Liver (tissue), 9 donors: ENCODE data around the gene BBS10. TPM values are rescaled to one million over a fixed set of nuclear protein-coding genes. Genes with fewer than 3 reads are reported as not detected.

ENCODE experiments used
- DNase-seq: peaks from one replicate; pipeline ENCODE4 v3.0.0-alpha.2; 2017; ENCODE audit warnings: low spot score
- H3K27ac ChIP-seq, 2 donors: one replicate each; pipeline ENCODE4 v1.7.0; 2013; ENCODE audit warnings: inconsistent platforms in 2 of 2, low read length in 2 of 2, control low read depth in 1 of 2, low read depth in 1 of 2, mild to moderate bottlenecking in 1 of 2
- H3K27me3 ChIP-seq, 4 donors: one replicate each; pipeline versions ENCODE4 v1.6.1 to v1.7.0; 2013; ENCODE audit warnings: low read length in 3 of 4, inconsistent platforms in 1 of 4, mild to moderate bottlenecking in 1 of 4, moderate library complexity in 1 of 4; ENCODE audit not compliant: control insufficient read depth in 4 of 4, insufficient read depth in 4 of 4
- H3K36me3 ChIP-seq, 4 donors: one replicate each; pipeline versions ENCODE4 v1.6.1 to v1.7.0; 2013; ENCODE audit warnings: low read length in 3 of 4, mild to moderate bottlenecking in 3 of 4, low read depth in 1 of 4, moderate library complexity in 1 of 4; ENCODE audit not compliant: control insufficient read depth in 4 of 4, insufficient read depth in 3 of 4
- H3K4me1 ChIP-seq, 4 donors: one replicate each; pipeline versions ENCODE4 v1.6.1 to v1.7.0; 2013; ENCODE audit warnings: low read length in 3 of 4, mild to moderate bottlenecking in 3 of 4, moderate library complexity in 1 of 4; ENCODE audit not compliant: control insufficient read depth in 4 of 4, insufficient read depth in 4 of 4
- H3K4me3 ChIP-seq, 3 donors: one replicate each; pipeline versions ENCODE4 v1.6.1 to v1.7.0; 2013; ENCODE audit warnings: low read length in 3 of 3, control low read depth in 1 of 3, low read depth in 1 of 3, mild to moderate bottlenecking in 1 of 3
- H3K9ac ChIP-seq, 2 donors: one replicate each; pipeline ENCODE4 v1.7.0; 2013; ENCODE audit warnings: low read length in 2 of 2, mild to moderate bottlenecking in 2 of 2, moderate library complexity in 2 of 2, control low read depth in 1 of 2, low read depth in 1 of 2
- H3K9me3 ChIP-seq, 4 donors: one replicate each; pipeline versions ENCODE4 v1.6.1 to v1.7.0; 2013; ENCODE audit warnings: low read length in 3 of 4; ENCODE audit not compliant: control insufficient read depth in 4 of 4
- CTCF ChIP-seq: fragments of 150-350 bp; IDR thresholded peaks from 2 replicates; pipeline ENCODE4 v1.5.1; 2017; ENCODE audit warnings: improper control_type of control experiment, low read depth, low read length; ENCODE audit not compliant: missing input control
- FOXA1 ChIP-seq: IDR thresholded peaks from 2 replicates; pipeline ENCODE4 v1.6.1; 2016; ENCODE audit warnings: antibody characterized with exemption
- FOXA2 ChIP-seq: IDR thresholded peaks from 2 replicates; pipeline ENCODE4 v1.6.1; 2016; ENCODE audit warnings: antibody characterized with exemption
- HNF4A ChIP-seq, 2 donors: conservative IDR thresholded peaks; 2 replicates each; pipeline ENCODE4 v1.6.1; 2016; ENCODE audit warnings: antibody characterized with exemption in 2 of 2, mild to moderate bottlenecking in 2 of 2
- MAX ChIP-seq: IDR thresholded peaks from 2 replicates; pipeline ENCODE4 v1.6.1; 2016; ENCODE audit warnings: antibody characterized with exemption
- NR2F2 ChIP-seq: IDR thresholded peaks from 2 replicates; pipeline ENCODE4 v1.6.1; 2016; ENCODE audit warnings: antibody characterized with exemption
- RAD21 ChIP-seq, 2 donors: IDR thresholded peaks; 2 replicates each; pipeline ENCODE4 v1.6.1; 2016; ENCODE audit warnings: antibody characterized with exemption in 2 of 2, mild to moderate bottlenecking in 2 of 2
- RXRA ChIP-seq, 2 donors: IDR thresholded peaks; 2 replicates each; pipeline ENCODE4 v1.6.1; 2017 to 2018; ENCODE audit warnings: antibody characterized with exemption in 2 of 2, mild to moderate bottlenecking in 1 of 2
- ZBTB33 ChIP-seq: IDR thresholded peaks from 2 replicates; pipeline ENCODE4 v1.6.1; 2016; ENCODE audit warnings: antibody characterized with exemption
- WGBS: extraction: QIAGEN DNeasy Blood & Tissue Kit; methylation state at CpG from one replicate; pipeline ENCODE4 v1.1.7; 2013; 5-methylcytosine and 5-hydroxymethylcytosine counted together
- polyA plus RNA-seq, 2 donors: library from polyadenylated mRNA; stranded (reverse) in 1 of 2; unstranded in 1 of 2; fragments of 200-250 nt in 1 of 2; fragments of >200 nt in 1 of 2; fragmentation: Nextera tagmentation in 1 of 2; extraction: Ambion mirVana in 1 of 2; gene quantifications; one replicate each; pipeline versions ENCODE4 v1.2.1 to v1.2.3, GENCODE V29; 2013 to 2015
- total RNA-seq, 2 donors: library from RNA; depleted of rRNA; stranded (reverse); fragments of >200 nt; gene quantifications; one replicate each; pipeline ENCODE4 v1.2.3, GENCODE V29; 2014
- TF ChIP-seq, protein P1 (sequence below): IDR thresholded peaks from 2 replicates; pipeline ENCODE4 v1.6.1; 2016; ENCODE audit warnings: antibody characterized with exemption, mild to moderate bottlenecking
- donor health status: healthy.
- donor health status: healthy.
- donor health status: healthy.
- donor health status: healthy.
- donor health status: healthy.

Gene BBS10
- total and polyA plus RNA-seq, 4 donors: 2.5 to 6.7 (median 4.0) TPM

DNA sequence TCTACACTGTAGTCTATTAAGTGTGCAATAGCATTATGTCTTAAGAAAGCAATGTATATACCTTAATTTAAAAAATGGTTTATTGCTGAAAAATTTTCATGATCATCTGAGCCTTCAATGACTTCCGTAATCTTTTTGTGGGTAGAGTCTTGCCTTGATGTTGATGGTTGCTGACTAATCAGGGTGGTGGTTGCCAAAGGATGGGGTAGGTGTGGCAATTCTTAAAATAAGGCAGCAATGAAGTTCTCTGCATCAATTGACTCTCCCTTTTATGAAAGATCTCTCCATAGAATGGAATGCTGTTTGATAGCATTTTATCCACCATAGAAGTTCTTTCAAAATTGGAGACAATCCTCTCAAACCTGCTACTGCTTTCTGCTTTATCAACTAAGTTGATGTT, 41.1 kb downstream of the BBS10 start (continued):
- TF ChIP-seq, protein P1, sequence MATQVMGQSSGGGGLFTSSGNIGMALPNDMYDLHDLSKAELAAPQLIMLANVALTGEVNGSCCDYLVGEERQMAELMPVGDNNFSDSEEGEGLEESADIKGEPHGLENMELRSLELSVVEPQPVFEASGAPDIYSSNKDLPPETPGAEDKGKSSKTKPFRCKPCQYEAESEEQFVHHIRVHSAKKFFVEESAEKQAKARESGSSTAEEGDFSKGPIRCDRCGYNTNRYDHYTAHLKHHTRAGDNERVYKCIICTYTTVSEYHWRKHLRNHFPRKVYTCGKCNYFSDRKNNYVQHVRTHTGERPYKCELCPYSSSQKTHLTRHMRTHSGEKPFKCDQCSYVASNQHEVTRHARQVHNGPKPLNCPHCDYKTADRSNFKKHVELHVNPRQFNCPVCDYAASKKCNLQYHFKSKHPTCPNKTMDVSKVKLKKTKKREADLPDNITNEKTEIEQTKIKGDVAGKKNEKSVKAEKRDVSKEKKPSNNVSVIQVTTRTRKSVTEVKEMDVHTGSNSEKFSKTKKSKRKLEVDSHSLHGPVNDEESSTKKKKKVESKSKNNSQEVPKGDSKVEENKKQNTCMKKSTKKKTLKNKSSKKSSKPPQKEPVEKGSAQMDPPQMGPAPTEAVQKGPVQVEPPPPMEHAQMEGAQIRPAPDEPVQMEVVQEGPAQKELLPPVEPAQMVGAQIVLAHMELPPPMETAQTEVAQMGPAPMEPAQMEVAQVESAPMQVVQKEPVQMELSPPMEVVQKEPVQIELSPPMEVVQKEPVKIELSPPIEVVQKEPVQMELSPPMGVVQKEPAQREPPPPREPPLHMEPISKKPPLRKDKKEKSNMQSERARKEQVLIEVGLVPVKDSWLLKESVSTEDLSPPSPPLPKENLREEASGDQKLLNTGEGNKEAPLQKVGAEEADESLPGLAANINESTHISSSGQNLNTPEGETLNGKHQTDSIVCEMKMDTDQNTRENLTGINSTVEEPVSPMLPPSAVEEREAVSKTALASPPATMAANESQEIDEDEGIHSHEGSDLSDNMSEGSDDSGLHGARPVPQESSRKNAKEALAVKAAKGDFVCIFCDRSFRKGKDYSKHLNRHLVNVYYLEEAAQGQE: no peak

DNA sequence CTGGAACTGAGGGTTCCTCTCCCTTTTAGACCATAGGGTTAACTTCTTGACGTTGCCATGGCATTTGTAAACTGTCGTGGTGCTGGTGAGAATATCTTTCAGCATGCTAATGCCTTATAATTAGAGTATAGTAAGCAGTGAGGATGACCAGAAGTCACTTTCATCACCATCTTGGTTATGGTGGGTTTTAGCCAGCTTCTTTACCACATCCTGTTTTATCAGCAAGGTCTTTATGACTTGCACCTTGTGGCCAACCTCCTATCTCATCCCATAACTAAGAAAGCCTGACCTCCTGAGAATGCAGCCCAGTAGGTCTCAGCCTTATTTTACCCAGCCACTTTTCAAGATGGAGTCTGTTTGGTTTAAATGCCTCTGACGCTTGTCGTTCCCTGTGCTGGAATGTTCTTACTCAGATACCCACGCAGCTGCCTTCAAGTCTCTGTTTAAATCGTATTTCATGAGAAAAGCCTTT, 44.2 kb downstream of the BBS10 start:
- no peak overlapping the region for H3K27ac ChIP-seq
- H3K9ac ChIP-seq: no peak overlapping the region
- no peaks in the 10 kb centered on the region for H3K9me3 ChIP-seq
- H3K4me3 ChIP-seq: no peak overlapping the region
- TF ChIP-seq CTCF (no peak), RXRA (IDR thresholded peaks at IDR 0.05) (no peak), RAD21 (IDR thresholded peaks at IDR 0.05) (no peak)
- 91% methylated on average over 6 of the region's 6 CpGs for WGBS
- no peaks in the 10 kb centered on the region for H3K36me3 ChIP-seq
- no peaks in the 10 kb centered on the region for H3K27me3 ChIP-seq
- H3K4me1 ChIP-seq: no peaks in the 10 kb centered on the region
- no peak for DNase-seq

DNA sequence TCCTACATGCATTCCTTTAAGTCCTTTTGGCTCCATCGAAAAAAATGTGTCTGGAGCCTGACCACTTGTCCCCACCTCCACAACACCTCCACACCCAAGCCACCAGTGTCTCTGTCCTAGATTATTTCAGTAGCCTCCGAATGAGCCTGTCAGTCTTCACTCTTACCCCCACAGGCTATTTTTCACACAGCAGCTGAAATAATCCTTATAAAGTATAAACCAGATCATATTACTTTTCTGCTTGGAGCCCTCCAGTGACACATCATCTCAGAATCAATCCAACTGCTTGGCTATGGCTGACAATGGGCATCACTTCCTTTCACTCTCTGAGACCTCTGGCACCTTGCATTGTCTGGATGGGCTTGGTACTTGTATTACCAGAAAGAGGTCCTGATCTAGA, 44.9 kb downstream of the BBS10 start:
- no peak for TF ChIP-seq HNF4A (conservative IDR thresholded peaks at IDR 0.05)
- no peak for TF ChIP-seq MAX
- TF ChIP-seq FOXA2: no peak
- no peak for TF ChIP-seq FOXA1
- TF ChIP-seq NR2F2: no peak
- Histone ChIP-seq H3K9me3 (no peaks in the 10 kb centered on the region), H3K9ac (no peak overlapping the region), H3K36me3 (no peaks in the 10 kb centered on the region), H3K4me1 (no peaks in the 10 kb centered on the region), H3K4me3 (no peak overlapping the region), H3K27ac (no peak overlapping the region), H3K27me3 (no peaks in the 10 kb centered on the region)
- no peak for DNase-seq
- WGBS: 87% methylated on average over 2 of the region's 2 CpGs

DNA sequence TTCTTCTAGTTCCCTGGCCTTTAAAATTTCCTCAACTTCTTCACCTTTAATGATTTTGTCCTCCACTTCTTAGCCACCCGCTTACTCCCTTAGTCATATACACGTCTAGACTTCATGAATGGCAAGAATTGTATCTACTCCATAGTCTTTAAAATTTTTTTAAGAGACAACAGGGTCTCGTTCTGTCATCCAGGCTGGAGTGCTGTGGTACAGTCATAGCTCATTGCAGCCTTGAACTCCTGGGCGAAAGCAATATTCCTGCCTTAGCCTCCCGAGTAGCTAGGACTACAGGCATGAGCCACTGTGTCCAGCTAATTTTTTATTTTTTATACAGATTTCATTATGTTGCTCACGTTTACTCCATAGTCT, 47.9 kb downstream of the BBS10 start:
- Histone ChIP-seq H3K27me3 (no peaks in the 10 kb centered on the region), H3K4me3 (no peak overlapping the region), H3K36me3 (no peaks in the 10 kb centered on the region), H3K4me1 (no peaks in the 10 kb centered on the region), H3K27ac (no peak overlapping the region), H3K9ac (no peak overlapping the region), H3K9me3 (no peaks in the 10 kb centered on the region)
- DNase-seq: no peak
- 84% methylated on average over 6 of the region's 6 CpGs for whole genome bisulfite sequencing
- TF ChIP-seq NR2F2: no peak
- no peak for TF ChIP-seq RXRA (IDR thresholded peaks at IDR 0.05)
- TF ChIP-seq ZBTB33: no peak
- no peak for TF ChIP-seq HNF4A (conservative IDR thresholded peaks at IDR 0.05)
- no peak for TF ChIP-seq FOXA2
